HEK293 (cell line): Measurements from ENCODE around the gene BAIAP2.
A peak's percentile ranks its signal among the peaks of the same experiment; 100 is the strongest.

Source experiments
- EGR2 ChIP-seq: fragments of 450-650 bp; formaldehyde crosslinking; IDR thresholded peaks from 2 replicates; pipeline ENCODE4 v1.5.1; 2016; ENCODE audit warnings: low read depth, missing biosample characterization, missing genetic modification characterization
- GFI1B ChIP-seq: fragments of 450-650 bp; formaldehyde crosslinking; IDR thresholded peaks from 2 replicates; pipeline ENCODE4 v1.5.1; 2016; ENCODE audit warnings: missing biosample characterization, missing genetic modification characterization
- HOXC10 ChIP-seq: sonication (generic); formaldehyde crosslinking; IDR thresholded peaks from 2 replicates; pipeline ENCODE4 v1.8.1; 2023; ENCODE audit warnings: mild to moderate bottlenecking, missing genetic modification reagents
- HOXD13 ChIP-seq: sonication (generic); formaldehyde crosslinking; IDR thresholded peaks from 2 replicates; pipeline ENCODE4 v1.8.0; 2022; ENCODE audit warnings: missing genetic modification reagents, borderline replicate concordance
- REST ChIP-seq: fragments of 450-650 bp; formaldehyde crosslinking; IDR thresholded peaks from 2 replicates; pipeline ENCODE4 v1.5.1; 2016; ENCODE audit warnings: missing biosample characterization, missing genetic modification characterization
- SP3 ChIP-seq: fragments of 450-650 bp; formaldehyde crosslinking; IDR thresholded peaks from 2 replicates; pipeline ENCODE4 v1.5.1; 2016; ENCODE audit warnings: missing biosample characterization, missing genetic modification characterization
- YY1 ChIP-seq: fragments of 450-650 bp; formaldehyde crosslinking; IDR thresholded peaks from 2 replicates; pipeline ENCODE4 v1.5.1; 2018; ENCODE audit warnings: missing biosample characterization, missing genetic modification characterization
- ZBTB11 ChIP-seq: fragments of 450-650 bp; formaldehyde crosslinking; conservative IDR thresholded peaks from 2 replicates; pipeline ENCODE4 v1.5.1; 2016; ENCODE audit warnings: low read depth, missing biosample characterization, missing genetic modification characterization
- ZFHX2 ChIP-seq: fragments of 450-650 bp; formaldehyde crosslinking; conservative IDR thresholded peaks from 2 replicates; pipeline ENCODE4 v1.5.1; 2016; ENCODE audit warnings: missing biosample characterization, missing genetic modification characterization
- ZNF26 ChIP-seq: fragments of 450-650 bp; formaldehyde crosslinking; IDR thresholded peaks from 2 replicates; pipeline ENCODE4 v1.5.1; 2016; ENCODE audit warnings: missing biosample characterization, missing genetic modification characterization
- ZNF354C ChIP-seq: fragments of 450-650 bp; formaldehyde crosslinking; IDR thresholded peaks from 2 replicates; pipeline ENCODE4 v1.5.1; 2016; ENCODE audit warnings: missing biosample characterization, missing genetic modification characterization, low read depth, borderline replicate concordance
- ZNF48 ChIP-seq: fragments of 450-650 bp; formaldehyde crosslinking; IDR thresholded peaks from 2 replicates; pipeline ENCODE4 v1.5.1; 2016; ENCODE audit warnings: missing biosample characterization, missing genetic modification characterization
- ZNF510 ChIP-seq: fragments of 450-650 bp; formaldehyde crosslinking; IDR thresholded peaks from 2 replicates; pipeline ENCODE4 v1.5.1; 2018; ENCODE audit warnings: mild to moderate bottlenecking, missing genetic modification characterization, missing biosample characterization; ENCODE audit not compliant: insufficient replicate concordance
- ZNF629 ChIP-seq: fragments of 450-650 bp; formaldehyde crosslinking; IDR thresholded peaks from 2 replicates; pipeline ENCODE4 v1.5.1; 2017; ENCODE audit warnings: missing biosample characterization, missing genetic modification characterization
- ZNF654 ChIP-seq: fragments of 450-650 bp; formaldehyde crosslinking; IDR thresholded peaks from 2 replicates; pipeline ENCODE4 v1.5.1; 2016; ENCODE audit warnings: low read depth, missing biosample characterization, missing genetic modification characterization
- ZNF658 ChIP-seq: fragments of 450-650 bp; formaldehyde crosslinking; IDR thresholded peaks from 2 replicates; pipeline ENCODE4; 2016; ENCODE audit warnings: missing biosample characterization, missing genetic modification characterization
- ZNF664 ChIP-seq: fragments of 450-650 bp; formaldehyde crosslinking; IDR thresholded peaks from 2 replicates; pipeline ENCODE4 v1.5.1; 2016; ENCODE audit warnings: missing biosample characterization, missing genetic modification characterization
- ZNF747 ChIP-seq: fragments of 450-650 bp; formaldehyde crosslinking; IDR thresholded peaks from 2 replicates; pipeline ENCODE4 v1.5.1; 2016; ENCODE audit warnings: missing biosample characterization, missing genetic modification characterization
- ZNF792 ChIP-seq: fragments of 450-650 bp; formaldehyde crosslinking; IDR thresholded peaks from 2 replicates; pipeline ENCODE4 v1.5.1; 2016; ENCODE audit warnings: missing biosample characterization, missing genetic modification characterization
- TF ChIP-seq, protein P1 (sequence below): fragments of 450-650 bp; formaldehyde crosslinking; IDR thresholded peaks from 2 replicates; pipeline ENCODE4 v1.5.0; 2017; ENCODE audit warnings: missing biosample characterization, missing genetic modification characterization, borderline replicate concordance
- TF ChIP-seq, protein P2 (sequence below): fragments of 450-650 bp; formaldehyde crosslinking; IDR thresholded peaks from 2 replicates; pipeline ENCODE4 v1.5.1; 2016; ENCODE audit warnings: missing biosample characterization, missing genetic modification characterization, borderline replicate concordance
- TF ChIP-seq, protein P3 (sequence below): fragments of 450-650 bp; formaldehyde crosslinking; IDR thresholded peaks from 2 replicates; pipeline ENCODE4 v1.5.1; 2016; ENCODE audit warnings: missing biosample characterization, missing genetic modification characterization, low read depth

Gene BAIAP2

DNA sequence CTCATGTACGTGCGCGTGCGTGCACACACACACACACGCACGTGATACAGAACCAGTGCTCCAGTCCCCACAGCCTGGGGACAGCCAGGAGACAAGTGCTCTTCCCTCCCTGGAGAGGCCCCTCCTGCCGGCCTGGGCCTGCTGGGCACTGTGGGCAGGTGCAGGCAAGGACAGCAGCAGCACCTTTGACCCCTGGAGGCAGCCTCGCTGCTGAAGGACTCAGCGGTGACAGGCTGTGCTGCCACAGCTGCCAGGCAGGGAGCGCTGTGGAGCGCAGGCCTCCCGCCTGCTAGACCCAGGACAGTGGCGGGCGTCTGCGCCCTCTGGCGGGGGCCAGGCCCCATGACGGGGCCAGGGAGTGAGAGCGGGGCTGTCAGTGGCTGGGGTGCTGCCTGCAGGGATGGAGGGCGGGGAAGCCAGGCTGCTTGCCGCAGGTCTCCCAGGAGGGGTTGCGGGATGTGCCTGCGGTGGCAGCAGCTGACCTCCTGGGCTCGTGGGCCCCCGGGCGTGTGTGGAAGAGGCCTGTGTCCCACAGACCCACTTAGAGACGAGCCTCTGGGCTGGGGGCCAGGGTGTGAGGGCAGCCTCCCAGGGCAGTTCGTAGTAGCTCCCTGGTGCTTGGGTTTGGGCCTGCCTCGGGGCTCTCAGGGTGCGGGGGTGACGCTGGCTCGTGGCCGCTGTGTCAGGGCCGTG lies 66.8 kb downstream of the BAIAP2 start (continued):
- TF ChIP-seq, protein P1, sequence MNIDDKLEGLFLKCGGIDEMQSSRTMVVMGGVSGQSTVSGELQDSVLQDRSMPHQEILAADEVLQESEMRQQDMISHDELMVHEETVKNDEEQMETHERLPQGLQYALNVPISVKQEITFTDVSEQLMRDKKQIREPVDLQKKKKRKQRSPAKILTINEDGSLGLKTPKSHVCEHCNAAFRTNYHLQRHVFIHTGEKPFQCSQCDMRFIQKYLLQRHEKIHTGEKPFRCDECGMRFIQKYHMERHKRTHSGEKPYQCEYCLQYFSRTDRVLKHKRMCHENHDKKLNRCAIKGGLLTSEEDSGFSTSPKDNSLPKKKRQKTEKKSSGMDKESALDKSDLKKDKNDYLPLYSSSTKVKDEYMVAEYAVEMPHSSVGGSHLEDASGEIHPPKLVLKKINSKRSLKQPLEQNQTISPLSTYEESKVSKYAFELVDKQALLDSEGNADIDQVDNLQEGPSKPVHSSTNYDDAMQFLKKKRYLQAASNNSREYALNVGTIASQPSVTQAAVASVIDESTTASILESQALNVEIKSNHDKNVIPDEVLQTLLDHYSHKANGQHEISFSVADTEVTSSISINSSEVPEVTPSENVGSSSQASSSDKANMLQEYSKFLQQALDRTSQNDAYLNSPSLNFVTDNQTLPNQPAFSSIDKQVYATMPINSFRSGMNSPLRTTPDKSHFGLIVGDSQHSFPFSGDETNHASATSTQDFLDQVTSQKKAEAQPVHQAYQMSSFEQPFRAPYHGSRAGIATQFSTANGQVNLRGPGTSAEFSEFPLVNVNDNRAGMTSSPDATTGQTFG, result no peak
- TF ChIP-seq ZNF26 (tag by site-specific recombination), result no peak
- no peak for TF ChIP-seq HOXC10
- TF ChIP-seq ZNF48, result no peak
- TF ChIP-seq ZBTB11 (tag by site-specific recombination), result no peak
- no peak for TF ChIP-seq SP3
- TF ChIP-seq ZNF510 (tag by site-specific recombination), result no peak
- TF ChIP-seq ZNF792 (tag by site-specific recombination), result no peak
- TF ChIP-seq EGR2, result no peak
- no peak for TF ChIP-seq GFI1B (tag by site-specific recombination)
- TF ChIP-seq, protein P2, sequence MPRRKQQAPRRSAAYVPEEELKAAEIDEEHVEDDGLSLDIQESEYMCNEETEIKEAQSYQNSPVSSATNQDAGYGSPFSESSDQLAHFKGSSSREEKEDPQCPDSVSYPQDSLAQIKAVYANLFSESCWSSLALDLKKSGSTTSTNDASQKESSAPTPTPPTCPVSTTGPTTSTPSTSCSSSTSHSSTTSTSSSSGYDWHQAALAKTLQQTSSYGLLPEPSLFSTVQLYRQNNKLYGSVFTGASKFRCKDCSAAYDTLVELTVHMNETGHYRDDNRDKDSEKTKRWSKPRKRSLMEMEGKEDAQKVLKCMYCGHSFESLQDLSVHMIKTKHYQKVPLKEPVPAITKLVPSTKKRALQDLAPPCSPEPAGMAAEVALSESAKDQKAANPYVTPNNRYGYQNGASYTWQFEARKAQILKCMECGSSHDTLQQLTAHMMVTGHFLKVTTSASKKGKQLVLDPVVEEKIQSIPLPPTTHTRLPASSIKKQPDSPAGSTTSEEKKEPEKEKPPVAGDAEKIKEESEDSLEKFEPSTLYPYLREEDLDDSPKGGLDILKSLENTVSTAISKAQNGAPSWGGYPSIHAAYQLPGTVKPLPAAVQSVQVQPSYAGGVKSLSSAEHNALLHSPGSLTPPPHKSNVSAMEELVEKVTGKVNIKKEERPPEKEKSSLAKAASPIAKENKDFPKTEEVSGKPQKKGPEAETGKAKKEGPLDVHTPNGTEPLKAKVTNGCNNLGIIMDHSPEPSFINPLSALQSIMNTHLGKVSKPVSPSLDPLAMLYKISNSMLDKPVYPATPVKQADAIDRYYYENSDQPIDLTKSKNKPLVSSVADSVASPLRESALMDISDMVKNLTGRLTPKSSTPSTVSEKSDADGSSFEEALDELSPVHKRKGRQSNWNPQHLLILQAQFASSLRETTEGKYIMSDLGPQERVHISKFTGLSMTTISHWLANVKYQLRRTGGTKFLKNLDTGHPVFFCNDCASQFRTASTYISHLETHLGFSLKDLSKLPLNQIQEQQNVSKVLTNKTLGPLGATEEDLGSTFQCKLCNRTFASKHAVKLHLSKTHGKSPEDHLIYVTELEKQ (tag by site-specific recombination), result 0 out of 2 replicates have a peak, but pooled peaks have one; percentile 18
- peak; percentile 56 for TF ChIP-seq ZNF654
- no peak for TF ChIP-seq ZNF664
- TF ChIP-seq, protein P3, sequence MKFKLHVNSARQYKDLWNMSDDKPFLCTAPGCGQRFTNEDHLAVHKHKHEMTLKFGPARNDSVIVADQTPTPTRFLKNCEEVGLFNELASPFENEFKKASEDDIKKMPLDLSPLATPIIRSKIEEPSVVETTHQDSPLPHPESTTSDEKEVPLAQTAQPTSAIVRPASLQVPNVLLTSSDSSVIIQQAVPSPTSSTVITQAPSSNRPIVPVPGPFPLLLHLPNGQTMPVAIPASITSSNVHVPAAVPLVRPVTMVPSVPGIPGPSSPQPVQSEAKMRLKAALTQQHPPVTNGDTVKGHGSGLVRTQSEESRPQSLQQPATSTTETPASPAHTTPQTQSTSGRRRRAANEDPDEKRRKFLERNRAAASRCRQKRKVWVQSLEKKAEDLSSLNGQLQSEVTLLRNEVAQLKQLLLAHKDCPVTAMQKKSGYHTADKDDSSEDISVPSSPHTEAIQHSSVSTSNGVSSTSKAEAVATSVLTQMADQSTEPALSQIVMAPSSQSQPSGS (tag by site-specific recombination), result no peak
- TF ChIP-seq ZNF354C (tag by site-specific recombination), result no peak
- TF ChIP-seq ZNF658 (tag by site-specific recombination), result no peak
- no peak for TF ChIP-seq HOXD13 (CRISPR knock-in tag)
- TF ChIP-seq ZFHX2, result 0 out of 2 replicates have a peak, but pooled peaks have one; percentile 23
- peak; percentile 18; the same call in 1 of the 2 replicates for TF ChIP-seq ZNF629
- no peak for TF ChIP-seq ZNF747 (tag by site-specific recombination)
- no peak for TF ChIP-seq YY1 (tag by site-specific recombination)
- TF ChIP-seq REST (tag by site-specific recombination), result no peak
